Measurements from ENCODE around the gene ODC1.

The ODC1 gene

DNA sequence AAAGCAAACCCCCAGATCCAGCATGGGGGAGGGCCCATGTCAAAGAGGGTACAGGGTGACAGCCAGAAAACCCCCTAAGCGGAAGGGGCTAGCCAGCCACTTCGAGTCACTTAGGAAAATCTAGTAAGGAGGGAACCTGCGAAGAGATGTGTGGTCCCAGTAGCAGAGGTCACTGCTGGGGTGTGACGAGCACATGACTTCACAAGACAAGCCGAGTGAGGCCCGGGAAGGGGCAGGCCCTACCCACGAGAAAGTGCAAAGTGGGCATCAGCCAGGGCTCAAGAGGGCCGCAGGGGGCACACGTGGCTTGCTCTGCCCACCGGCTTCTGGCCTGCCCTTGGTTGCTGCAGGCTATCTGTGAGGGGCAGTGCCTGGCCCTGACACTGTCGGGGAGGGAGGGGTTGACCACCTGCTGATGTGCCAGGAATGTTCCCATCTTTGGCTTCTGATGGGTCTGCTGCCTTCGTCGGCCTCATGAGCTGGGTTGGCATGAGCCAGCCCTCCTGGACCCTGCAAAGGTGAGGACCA, 11.5 kb downstream of the ODC1 start:
- no peak overlapping the region for H3K4me3 ChIP-seq (ENCODE audit: low read depth, low read length)
- H3K9me3 ChIP-seq (ENCODE audit: control insufficient read depth, insufficient read depth, low read length), result no peaks in the 10 kb centered on the region
- no peaks in the 10 kb centered on the region for H3K4me1 ChIP-seq (ENCODE audit: control insufficient read depth, insufficient read depth, low read length)
- H3K36me3 ChIP-seq (ENCODE audit: control insufficient read depth, insufficient read depth, low read length), result peaks cover 4% of the 10 kb centered on the region
- no peaks in the 10 kb centered on the region for H3K27me3 ChIP-seq (ENCODE audit: control insufficient read depth, insufficient read depth, low read length)
- H3K9ac ChIP-seq (ENCODE audit: low read depth, low read length), result no peak overlapping the region

DNA sequence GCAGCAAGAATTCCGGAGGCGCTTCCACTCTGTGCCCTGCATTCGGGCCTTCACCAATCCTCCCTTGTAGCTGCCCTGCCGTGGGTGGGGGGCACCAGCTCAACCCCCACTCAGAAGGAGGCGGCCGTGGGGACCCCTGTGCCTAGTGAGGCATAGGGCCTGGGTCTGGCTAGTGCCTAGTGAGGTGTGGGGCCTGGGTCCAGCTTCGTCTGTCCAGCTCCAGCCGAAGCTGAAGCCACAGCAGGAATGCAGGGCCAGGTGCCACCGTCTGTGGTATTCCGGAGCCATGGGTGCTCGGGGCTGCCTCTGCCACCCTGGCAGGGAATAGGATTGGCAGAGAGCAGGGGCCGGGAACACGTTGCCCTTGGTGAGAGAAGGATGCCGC, 12.3 kb downstream of the ODC1 start:
- no peaks in the 10 kb centered on the region for H3K4me1 ChIP-seq (ENCODE audit: control insufficient read depth, insufficient read depth, low read length)
- H3K36me3 ChIP-seq (ENCODE audit: control insufficient read depth, insufficient read depth, low read length), result peaks cover 4% of the 10 kb centered on the region
- no peak overlapping the region for H3K4me3 ChIP-seq (ENCODE audit: low read depth, low read length)
- no peak overlapping the region for H3K9ac ChIP-seq (ENCODE audit: low read depth, low read length)
- no peaks in the 10 kb centered on the region for H3K27me3 ChIP-seq (ENCODE audit: control insufficient read depth, insufficient read depth, low read length)
- H3K9me3 ChIP-seq (ENCODE audit: control insufficient read depth, insufficient read depth, low read length), result no peaks in the 10 kb centered on the region

DNA sequence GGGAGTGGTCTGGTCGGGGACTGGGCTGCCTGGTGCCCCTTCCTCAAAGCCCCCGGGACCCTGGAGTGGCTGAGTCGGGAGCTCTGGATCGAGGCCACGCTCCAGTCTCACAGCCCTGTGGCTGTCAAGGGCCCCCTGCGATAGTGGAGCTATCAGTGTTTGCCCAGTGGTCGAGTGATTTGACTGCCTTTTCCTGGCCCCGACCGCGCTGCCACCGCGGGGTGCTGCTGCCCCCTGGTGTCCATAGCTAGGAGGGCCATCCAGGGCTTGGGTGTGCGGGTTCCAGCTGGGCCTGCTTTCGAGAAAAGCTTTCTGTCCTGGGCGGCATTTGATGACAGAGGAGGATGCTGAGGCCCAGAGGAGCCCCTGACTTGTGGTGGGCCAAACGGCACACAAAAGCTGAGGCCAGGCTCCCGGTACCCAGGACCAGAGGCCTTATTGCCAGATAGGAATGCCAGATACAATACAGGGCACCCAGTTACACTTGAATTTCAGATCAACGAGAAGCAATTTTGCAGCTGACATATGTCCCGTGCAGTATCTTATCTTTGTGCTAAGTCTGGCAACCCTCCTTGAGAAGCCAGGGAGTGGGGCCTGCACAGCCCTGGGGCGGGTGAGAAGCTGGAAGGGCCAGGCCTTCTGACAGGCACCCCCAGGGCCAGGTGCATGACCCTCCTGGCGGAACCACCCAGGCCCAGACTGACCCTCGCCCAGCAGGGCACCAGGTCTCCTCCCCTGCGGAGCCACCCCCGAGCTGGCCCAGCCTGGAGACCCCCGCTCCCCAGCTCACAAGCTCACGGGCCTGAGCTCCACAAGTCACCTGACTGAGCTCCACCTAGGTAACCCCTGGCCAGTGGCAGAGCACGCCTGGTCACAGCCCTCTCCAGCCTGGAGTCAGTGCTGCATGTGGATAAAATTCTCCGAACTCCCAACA, 13.0 kb downstream of the ODC1 start:
- H3K9me3 ChIP-seq (ENCODE audit: control insufficient read depth, insufficient read depth, low read length), result no peaks in the 10 kb centered on the region
- peaks cover 2% of the 10 kb centered on the region for H3K36me3 ChIP-seq (ENCODE audit: control insufficient read depth, insufficient read depth, low read length)
- H3K4me3 ChIP-seq (ENCODE audit: low read depth, low read length), result no peak overlapping the region
- no peaks in the 10 kb centered on the region for H3K4me1 ChIP-seq (ENCODE audit: control insufficient read depth, insufficient read depth, low read length)
- H3K9ac ChIP-seq (ENCODE audit: low read depth, low read length), result no peak overlapping the region
- H3K27me3 ChIP-seq (ENCODE audit: control insufficient read depth, insufficient read depth, low read length), result no peaks in the 10 kb centered on the region

DNA sequence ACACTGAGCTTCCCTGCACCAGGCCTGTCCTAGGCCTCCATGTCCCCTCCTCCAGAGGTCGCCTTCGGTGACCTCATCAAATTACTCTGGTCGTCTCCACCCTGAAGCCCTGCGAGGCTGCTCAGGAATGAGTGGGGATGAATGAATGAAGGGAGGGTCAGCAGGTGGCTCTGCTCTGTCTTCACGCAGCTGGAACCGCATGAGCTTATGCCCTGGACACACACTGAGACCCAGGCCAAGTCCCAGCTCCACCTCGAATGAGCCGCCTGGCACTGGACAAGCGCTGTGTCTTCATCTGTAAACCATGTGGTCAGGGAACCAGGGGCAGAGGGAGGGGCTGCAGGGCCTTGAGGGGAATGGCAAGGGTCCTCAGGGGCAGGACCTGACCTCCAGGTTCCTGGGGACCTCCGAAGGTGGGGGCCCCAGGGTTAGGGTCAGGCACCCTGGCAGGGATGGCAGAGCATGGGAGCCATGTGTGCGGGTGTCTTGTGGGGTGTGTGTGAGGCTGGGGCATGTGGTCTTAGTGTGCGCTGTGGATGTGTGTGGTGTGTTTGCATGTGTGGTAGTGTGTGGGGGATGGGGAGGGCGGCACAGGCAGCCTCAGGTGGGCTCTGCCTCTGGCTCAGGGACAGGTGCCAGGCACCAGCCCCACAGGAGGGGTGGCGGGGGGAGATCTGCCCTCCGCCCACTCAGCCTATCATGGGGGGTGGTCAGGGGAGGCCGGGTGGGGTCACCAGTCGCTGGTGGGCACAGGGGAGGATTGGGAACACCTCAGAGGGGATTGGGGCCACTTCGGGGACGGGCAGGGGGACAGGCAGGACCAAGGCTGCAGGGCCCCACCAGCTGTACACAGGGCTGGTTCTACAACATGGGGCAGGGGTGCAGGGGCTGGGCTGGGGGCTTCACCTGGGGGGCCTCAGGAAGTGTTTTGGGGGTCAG, 13.9 kb downstream of the ODC1 start:
- Histone ChIP-seq H3K4me1 (ENCODE audit: control insufficient read depth, insufficient read depth, low read length) (no peaks in the 10 kb centered on the region), H3K4me3 (ENCODE audit: low read depth, low read length) (no peak overlapping the region), H3K27me3 (ENCODE audit: control insufficient read depth, insufficient read depth, low read length) (no peaks in the 10 kb centered on the region), H3K36me3 (ENCODE audit: control insufficient read depth, insufficient read depth, low read length) (no peaks in the 10 kb centered on the region), H3K9me3 (ENCODE audit: control insufficient read depth, insufficient read depth, low read length) (no peaks in the 10 kb centered on the region), H3K9ac (ENCODE audit: low read depth, low read length) (no peak overlapping the region)

DNA sequence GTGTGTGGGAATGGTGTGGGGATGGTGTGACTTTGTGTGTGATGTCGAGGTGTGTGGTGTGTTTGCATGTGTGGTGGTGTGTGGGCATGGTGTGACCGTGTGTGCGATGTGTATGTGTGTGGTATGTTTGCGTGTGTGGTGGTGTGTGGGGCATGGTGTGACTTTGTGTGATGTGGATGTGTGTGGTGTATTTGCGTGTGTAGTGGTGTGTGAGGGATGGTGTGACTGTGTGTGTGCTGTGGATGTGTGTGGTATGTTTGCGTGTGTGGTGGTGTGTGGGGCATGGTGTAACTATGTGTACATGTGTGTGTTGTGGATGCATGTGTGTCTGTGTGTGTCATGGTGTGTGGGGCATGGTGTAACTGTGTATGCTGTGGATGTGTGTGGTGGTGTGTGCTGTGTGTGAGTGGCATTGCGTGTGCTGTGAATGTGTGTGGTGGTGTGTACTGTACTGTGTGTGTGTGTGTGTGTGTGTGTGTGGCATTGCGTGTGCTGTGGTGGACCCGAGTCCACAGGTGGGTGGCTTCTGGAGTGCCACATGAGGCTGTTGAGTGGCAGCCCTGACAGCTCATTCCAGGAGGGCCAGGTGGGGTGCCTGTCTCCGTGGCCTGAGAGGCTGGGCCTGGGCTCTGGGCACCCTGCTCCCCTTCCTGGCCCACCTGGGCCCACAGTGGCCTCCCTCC, 14.7 kb downstream of the ODC1 start:
- H3K9ac ChIP-seq (ENCODE audit: low read depth, low read length), result no peak overlapping the region
- no peak overlapping the region for H3K4me3 ChIP-seq (ENCODE audit: low read depth, low read length)
- no peaks in the 10 kb centered on the region for H3K4me1 ChIP-seq (ENCODE audit: control insufficient read depth, insufficient read depth, low read length)
- no peaks in the 10 kb centered on the region for H3K36me3 ChIP-seq (ENCODE audit: control insufficient read depth, insufficient read depth, low read length)
- no peaks in the 10 kb centered on the region for H3K9me3 ChIP-seq (ENCODE audit: control insufficient read depth, insufficient read depth, low read length)
- H3K27me3 ChIP-seq (ENCODE audit: control insufficient read depth, insufficient read depth, low read length), result no peaks in the 10 kb centered on the region

DNA sequence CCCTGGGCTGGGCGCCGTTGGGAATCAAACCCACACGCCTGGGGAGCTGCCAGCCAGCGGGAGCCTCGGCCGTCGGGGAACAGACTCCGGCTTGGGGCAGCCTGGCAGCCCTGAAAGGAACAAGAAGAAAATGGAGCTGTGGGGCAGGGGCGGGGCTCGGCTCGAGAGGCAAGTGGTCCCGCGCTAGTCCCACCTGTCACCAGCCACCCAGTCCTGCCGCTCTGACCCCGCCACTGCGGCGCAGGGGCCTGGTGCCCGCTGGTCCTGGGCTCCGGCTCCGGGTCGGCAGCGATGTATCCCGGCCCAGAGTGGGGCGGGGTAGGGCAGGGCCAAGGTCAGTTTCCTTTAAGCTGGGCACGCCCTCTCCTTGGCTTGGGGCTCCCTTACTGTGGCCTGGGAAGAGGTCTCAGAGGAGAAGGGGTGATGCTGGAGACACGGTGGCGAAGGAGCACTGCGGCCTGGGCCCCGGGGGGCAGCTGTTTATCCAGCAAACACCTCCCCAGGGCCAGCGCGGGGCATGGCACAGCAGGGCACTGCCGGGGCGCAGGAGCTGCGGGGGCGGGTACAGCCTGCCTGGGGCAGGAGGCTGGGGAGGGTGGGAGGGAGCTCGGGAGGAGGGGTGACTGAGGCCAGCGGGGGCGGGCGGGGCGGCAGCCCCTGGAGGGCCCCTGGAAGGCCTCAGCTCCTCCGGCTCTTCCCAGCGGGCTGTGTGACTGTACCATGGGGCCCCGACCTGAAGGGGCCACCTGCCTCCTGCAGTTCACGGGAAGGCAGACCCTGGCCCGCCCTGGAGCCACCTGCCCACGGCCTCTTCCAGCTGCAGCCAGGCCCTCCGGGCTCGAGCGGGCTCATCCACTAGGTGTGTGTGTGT, 15.6 kb downstream of the ODC1 start:
- no peak overlapping the region for H3K4me3 ChIP-seq (ENCODE audit: low read depth, low read length)

DNA sequence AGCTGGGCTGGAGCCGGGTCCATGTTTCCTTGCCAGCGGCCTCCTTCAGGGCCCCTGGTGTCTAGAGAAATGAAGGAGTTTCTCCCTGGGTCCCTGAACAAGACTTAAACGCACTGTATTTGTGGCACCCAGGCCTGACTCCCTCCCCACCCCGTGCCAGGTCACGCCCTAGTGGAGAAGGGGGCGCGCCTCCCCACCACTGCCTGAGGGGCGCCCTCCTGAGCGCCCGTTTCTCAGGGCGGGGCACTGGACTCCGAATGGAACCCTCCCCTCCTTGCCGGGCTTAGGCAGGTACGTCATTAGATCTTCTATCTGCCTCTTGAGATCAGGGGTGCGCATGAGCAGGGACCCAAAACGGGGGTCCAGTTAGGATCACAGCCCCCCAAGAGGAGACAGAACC, 16.3 kb downstream of the ODC1 start:
- H3K27me3 ChIP-seq (ENCODE audit: control insufficient read depth, insufficient read depth, low read length), result no peaks in the 10 kb centered on the region
- no peak overlapping the region for H3K9ac ChIP-seq (ENCODE audit: low read depth, low read length)
- H3K36me3 ChIP-seq (ENCODE audit: control insufficient read depth, insufficient read depth, low read length), result no peaks in the 10 kb centered on the region
- no peaks in the 10 kb centered on the region for H3K4me1 ChIP-seq (ENCODE audit: control insufficient read depth, insufficient read depth, low read length)
- no peak overlapping the region for H3K4me3 ChIP-seq (ENCODE audit: low read depth, low read length)
- H3K9me3 ChIP-seq (ENCODE audit: control insufficient read depth, insufficient read depth, low read length), result no peaks in the 10 kb centered on the region

More for the DNA sequence above, 15.6 kb downstream of the ODC1 start:
- Histone ChIP-seq H3K4me1 (ENCODE audit: control insufficient read depth, insufficient read depth, low read length) (no peaks in the 10 kb centered on the region), H3K9me3 (ENCODE audit: control insufficient read depth, insufficient read depth, low read length) (no peaks in the 10 kb centered on the region), H3K27me3 (ENCODE audit: control insufficient read depth, insufficient read depth, low read length) (no peaks in the 10 kb centered on the region), H3K9ac (ENCODE audit: low read depth, low read length) (no peak overlapping the region), H3K36me3 (ENCODE audit: control insufficient read depth, insufficient read depth, low read length) (no peaks in the 10 kb centered on the region)

DNA sequence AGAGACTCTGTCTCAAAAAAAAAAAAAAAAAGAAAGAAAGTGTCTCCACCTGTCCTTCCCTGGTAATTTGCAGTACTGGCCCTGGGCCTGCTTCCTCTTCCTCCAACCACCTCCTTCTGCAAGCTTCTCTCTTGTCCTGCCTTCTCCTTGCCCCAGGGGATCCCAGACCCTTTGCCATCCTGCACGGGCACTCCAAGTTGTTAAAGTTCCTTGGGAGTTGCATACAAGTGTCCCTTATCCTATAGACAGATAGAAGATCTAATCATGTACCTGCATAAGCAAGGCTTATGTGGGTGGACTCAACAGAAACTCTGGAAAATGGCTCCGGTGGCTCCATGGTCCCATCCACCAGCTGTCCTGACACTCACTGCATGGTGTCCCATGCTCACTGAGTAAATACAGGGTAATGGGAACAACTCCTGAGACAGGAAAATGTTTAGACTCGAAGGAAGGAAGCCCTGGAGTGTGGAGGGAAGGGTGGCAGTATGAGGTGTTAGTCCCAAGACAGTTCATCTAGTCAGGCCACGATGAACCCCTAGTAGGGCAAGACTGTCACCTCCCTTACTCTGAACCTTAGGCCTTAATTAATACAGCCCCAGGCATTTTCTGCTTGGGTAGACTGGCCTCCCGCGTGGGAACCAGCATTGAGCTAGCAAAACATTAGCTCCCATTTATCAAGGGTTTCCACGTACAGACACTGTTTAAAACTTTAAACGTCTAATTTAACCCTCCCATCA, 17.1 kb downstream of the ODC1 start:
- H3K27me3 ChIP-seq (ENCODE audit: control insufficient read depth, insufficient read depth, low read length), result no peaks in the 10 kb centered on the region
- no peak overlapping the region for H3K9ac ChIP-seq (ENCODE audit: low read depth, low read length)
- no peaks in the 10 kb centered on the region for H3K9me3 ChIP-seq (ENCODE audit: control insufficient read depth, insufficient read depth, low read length)
- H3K4me3 ChIP-seq (ENCODE audit: low read depth, low read length), result no peak overlapping the region
- H3K36me3 ChIP-seq (ENCODE audit: control insufficient read depth, insufficient read depth, low read length), result no peaks in the 10 kb centered on the region
- no peaks in the 10 kb centered on the region for H3K4me1 ChIP-seq (ENCODE audit: control insufficient read depth, insufficient read depth, low read length)

DNA sequence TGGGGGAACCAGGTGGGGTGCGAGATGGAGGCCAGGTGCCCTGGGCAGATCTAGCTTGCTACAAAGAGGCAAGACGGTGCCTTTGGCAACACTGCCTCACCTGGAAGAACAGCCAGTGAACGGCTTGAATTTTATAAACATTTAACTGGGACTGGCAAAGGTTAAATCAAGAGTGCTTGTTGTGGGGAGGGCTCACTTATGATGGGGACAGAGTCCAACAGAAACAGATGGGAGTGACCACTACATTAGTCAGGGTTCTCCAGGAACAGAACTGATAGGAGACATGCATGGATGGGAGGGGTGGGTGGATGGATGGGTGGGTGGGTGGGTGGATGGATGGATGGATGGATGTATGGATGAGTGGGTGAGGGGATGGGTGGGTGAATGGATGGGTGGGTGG, 19.2 kb downstream of the ODC1 start:
- no peaks in the 10 kb centered on the region for H3K36me3 ChIP-seq (ENCODE audit: control insufficient read depth, insufficient read depth, low read length)
- H3K9me3 ChIP-seq (ENCODE audit: control insufficient read depth, insufficient read depth, low read length), result no peaks in the 10 kb centered on the region
- no peak overlapping the region for H3K4me3 ChIP-seq (ENCODE audit: low read depth, low read length)
- H3K9ac ChIP-seq (ENCODE audit: low read depth, low read length), result no peak overlapping the region
- no peaks in the 10 kb centered on the region for H3K4me1 ChIP-seq (ENCODE audit: control insufficient read depth, insufficient read depth, low read length)
- no peaks in the 10 kb centered on the region for H3K27me3 ChIP-seq (ENCODE audit: control insufficient read depth, insufficient read depth, low read length)

DNA sequence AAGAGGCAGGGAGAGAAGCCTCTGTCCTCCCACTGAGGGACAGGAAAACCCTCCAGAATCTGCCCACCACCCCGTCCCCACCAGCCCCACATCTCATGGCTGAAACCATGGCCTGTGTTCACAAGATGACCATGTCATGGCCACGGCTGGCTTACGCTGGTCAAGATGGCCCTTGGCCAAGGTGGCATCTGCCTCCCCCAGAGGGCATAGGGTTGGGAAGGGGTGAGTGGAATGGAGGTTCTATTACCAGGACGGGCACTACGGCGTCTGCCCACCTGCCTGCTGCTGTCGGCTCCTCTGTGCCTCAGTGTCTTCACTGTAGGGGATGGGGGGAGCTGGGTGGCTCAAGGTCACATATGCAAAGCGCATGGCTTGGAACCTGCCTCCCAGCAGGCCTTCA, 19.8 kb downstream of the ODC1 start:
- Histone ChIP-seq H3K4me3 (ENCODE audit: low read depth, low read length) (no peak overlapping the region), H3K4me1 (ENCODE audit: control insufficient read depth, insufficient read depth, low read length) (no peaks in the 10 kb centered on the region), H3K9ac (ENCODE audit: low read depth, low read length) (no peak overlapping the region), H3K36me3 (ENCODE audit: control insufficient read depth, insufficient read depth, low read length) (no peaks in the 10 kb centered on the region), H3K27me3 (ENCODE audit: control insufficient read depth, insufficient read depth, low read length) (no peaks in the 10 kb centered on the region), H3K9me3 (ENCODE audit: control insufficient read depth, insufficient read depth, low read length) (no peaks in the 10 kb centered on the region)

Data from iPS-15b (cell line).